Measurements from ENCODE around the gene SLCO1C1.
"Not testable (repeated sequence)": the region's sequence is repeated elsewhere in the genome, so short reads cannot be mapped to it uniquely, and the experiment has no call there.

SLCO1C1 gene

GRCh38 chr12:20695232-20695631, at the start of gene SLCO1C1:
SLCO1C1 (plus strand) TSS chr12:20695332; CDS start chr12:20699577, 4,245 bp downstream.
- no peak within 1 kb of the TSS for H3K4me3 ChIP-seq (ENCODE audit: low read depth, low read length)
- no peak for DNase-seq (ENCODE audit: low read depth)

GRCh38 chr12:20646239-20646827, 48.8 kb upstream of the SLCO1C1 start:
- DNase-seq (ENCODE audit: low read depth) = no peak
- no peak overlapping the region for H3K4me3 ChIP-seq (ENCODE audit: low read depth, low read length)

GRCh38 chr12:20653871-20654270, 41.3 kb upstream of the SLCO1C1 start:
- H3K4me3 ChIP-seq (ENCODE audit: low read depth, low read length) = no peak overlapping the region
- DNase-seq (ENCODE audit: low read depth) = no peak

DNA sequence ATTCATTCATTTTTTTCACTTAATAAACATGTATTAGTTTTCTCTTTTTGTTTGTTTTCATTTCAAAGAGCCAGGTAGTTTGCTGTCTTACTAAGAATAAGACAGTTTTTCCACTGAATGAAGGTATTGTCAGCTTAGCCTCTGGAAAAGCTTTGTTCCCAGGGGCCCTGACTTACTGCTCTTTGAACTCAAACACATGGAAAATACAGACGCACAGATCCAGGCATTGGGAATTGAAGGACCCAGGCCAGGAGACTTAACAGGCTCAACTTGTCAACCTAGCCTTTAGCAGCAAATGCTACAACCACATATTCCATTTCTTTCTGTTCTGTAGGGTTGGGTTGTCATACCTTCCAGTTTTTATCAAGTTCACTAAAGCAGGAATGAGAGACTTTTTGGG, 38.5 kb upstream of the SLCO1C1 start:
- H3K4me3 ChIP-seq (ENCODE audit: low read depth, low read length) = no peak overlapping the region
- no peak for DNase-seq (ENCODE audit: low read depth)

- DNase-seq (ENCODE audit: low read depth) = no peak
- no peak overlapping the region for H3K4me3 ChIP-seq (ENCODE audit: low read depth, low read length)
Measured at GRCh38 chr12:20657496-20657895, 37.6 kb upstream of the SLCO1C1 start.

DNA sequence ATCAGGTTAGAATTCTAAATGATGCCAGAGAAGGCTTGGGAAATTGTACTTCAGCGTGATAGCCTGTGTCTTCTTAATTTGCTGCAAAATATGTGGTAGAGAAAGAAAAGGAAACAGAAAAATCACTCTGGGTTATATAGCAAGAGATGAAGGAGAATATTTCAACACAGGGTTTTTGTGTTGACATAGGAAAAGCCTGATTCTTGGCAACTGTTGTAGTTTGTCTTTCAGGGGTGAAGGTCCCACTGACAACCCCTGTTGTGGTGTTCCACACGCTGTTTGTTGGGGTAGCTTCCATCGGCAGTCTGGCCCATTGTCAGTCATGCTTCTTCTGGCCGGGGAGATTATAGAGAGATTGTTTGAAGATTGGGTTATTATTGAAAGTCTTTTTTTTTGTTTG, 13.8 kb upstream of the SLCO1C1 start:
- H3K4me3 ChIP-seq (ENCODE audit: low read depth, low read length) = no peak overlapping the region
- DNase-seq (ENCODE audit: low read depth) = no peak

GRCh38 chr12:20696181-20696905, 1.2 kb downstream of the SLCO1C1 start:
- H3K4me3 ChIP-seq (ENCODE audit: low read depth, low read length) = no peak overlapping the region
- DNase-seq (ENCODE audit: low read depth) = no peak

DNA sequence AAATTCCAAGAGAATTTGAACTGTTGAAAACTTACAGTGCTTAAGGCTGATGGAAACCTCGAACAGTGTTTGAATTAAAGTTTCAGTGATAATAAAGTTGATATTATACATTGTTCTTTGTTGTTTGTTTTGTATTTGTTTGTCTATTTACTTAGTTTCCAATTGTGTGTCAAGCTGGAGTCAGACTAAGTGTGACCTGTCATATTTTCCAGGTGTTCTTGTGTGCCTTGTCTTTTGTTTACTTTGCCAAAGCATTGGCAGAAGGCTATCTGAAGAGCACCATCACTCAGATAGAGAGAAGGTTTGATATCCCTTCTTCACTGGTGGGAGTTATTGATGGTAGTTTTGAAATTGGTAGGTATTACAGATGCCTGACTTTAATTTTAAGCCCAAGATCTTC, 6.0 kb downstream of the SLCO1C1 start:
- H3K4me3 ChIP-seq (ENCODE audit: low read depth, low read length) = no peak overlapping the region
- DNase-seq (ENCODE audit: low read depth) = no peak

DNA sequence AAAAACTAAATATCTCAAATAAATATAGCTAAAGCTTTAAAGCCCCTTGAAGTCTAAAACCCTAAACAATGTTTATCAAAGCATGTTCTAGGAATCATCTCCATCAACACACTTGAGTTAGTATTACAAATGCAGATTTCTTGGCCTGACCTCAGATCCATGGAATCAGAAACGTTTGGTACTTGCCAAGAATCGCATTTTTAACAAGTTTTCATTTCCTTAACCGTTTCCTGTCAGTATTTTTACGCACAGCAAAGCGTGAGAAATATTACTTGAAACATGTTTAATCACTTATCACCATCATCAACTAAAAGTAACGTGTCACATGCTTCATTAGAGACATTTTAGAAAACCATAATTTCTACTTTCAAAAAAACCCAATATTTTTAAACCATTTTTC, 9.7 kb downstream of the SLCO1C1 start:
- no peak for DNase-seq (ENCODE audit: low read depth)

GRCh38 chr12:20711846-20712245, 16.7 kb downstream of the SLCO1C1 start:
- H3K4me3 ChIP-seq (ENCODE audit: low read depth, low read length) = no peak overlapping the region
- no peak for DNase-seq (ENCODE audit: low read depth)

More for the DNA sequence above, 9.7 kb downstream of the SLCO1C1 start:
- no peak overlapping the region for H3K4me3 ChIP-seq (ENCODE audit: low read depth, low read length)

GRCh38 chr12:20716037-20716436, 20.9 kb downstream of the SLCO1C1 start:
- no peak overlapping the region for H3K4me3 ChIP-seq (ENCODE audit: low read depth, low read length)
- DNase-seq (ENCODE audit: low read depth) = no peak

GRCh38 chr12:20716985-20717384, 21.9 kb downstream of the SLCO1C1 start:
- DNase-seq (ENCODE audit: low read depth) = no peak
- H3K4me3 ChIP-seq (ENCODE audit: low read depth, low read length) = no peak overlapping the region

GRCh38 chr12:20718294-20718693, 23.2 kb downstream of the SLCO1C1 start:
- DNase-seq (ENCODE audit: low read depth) = no peak
- H3K4me3 ChIP-seq (ENCODE audit: low read depth, low read length) = no peak overlapping the region

GRCh38 chr12:20722142-20722541, 27.0 kb downstream of the SLCO1C1 start:
- no peak overlapping the region for H3K4me3 ChIP-seq (ENCODE audit: low read depth, low read length)
- DNase-seq (ENCODE audit: low read depth) = no peak

- H3K4me3 ChIP-seq (ENCODE audit: low read depth, low read length) = no peak overlapping the region
- no peak for DNase-seq (ENCODE audit: low read depth)
Measured at GRCh38 chr12:20731274-20731673, 36.1 kb downstream of the SLCO1C1 start.

- no peak overlapping the region for H3K4me3 ChIP-seq (ENCODE audit: low read depth, low read length)
- DNase-seq (ENCODE audit: low read depth) = no peak
Measured at GRCh38 chr12:20740972-20741371, 45.8 kb downstream of the SLCO1C1 start.

- no peak for DNase-seq (ENCODE audit: low read depth)
- H3K4me3 ChIP-seq (ENCODE audit: low read depth, low read length) = no peak overlapping the region
Measured at GRCh38 chr12:20748198-20748597, 53.1 kb downstream of the SLCO1C1 start.

GRCh38 chr12:20751046-20751445, 55.9 kb downstream of the SLCO1C1 start:
- H3K4me3 ChIP-seq (ENCODE audit: low read depth, low read length) = no peak overlapping the region
- no peak for DNase-seq (ENCODE audit: low read depth)

GRCh38 chr12:20777420-20777819, 82.3 kb downstream of the SLCO1C1 start:
- DNase-seq (ENCODE audit: low read depth) = no peak
- H3K4me3 ChIP-seq (ENCODE audit: low read depth, low read length) = no peak overlapping the region

DNA sequence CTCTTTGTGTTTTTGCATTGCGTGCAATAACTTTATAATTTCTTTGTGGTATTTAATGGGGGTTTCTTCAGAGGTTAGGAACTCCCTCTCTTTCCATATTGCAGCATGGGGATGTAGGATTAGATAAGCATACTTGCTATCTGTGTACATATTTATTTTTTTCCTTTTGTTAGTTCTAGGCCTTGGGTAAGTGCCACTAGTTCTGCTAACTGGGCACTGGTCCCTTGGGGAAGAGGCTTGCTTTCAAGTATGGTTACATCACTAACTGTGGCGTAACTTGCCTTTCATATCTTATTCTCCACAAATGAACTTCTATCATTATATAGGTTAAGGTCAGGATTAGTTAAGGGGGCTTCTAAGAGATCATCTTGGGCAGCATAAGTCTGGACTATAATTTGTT, 83.8 kb downstream of the SLCO1C1 start:
- H3K4me3 ChIP-seq (ENCODE audit: low read depth, low read length) = no peak overlapping the region
- no peak for DNase-seq (ENCODE audit: low read depth)

DNA sequence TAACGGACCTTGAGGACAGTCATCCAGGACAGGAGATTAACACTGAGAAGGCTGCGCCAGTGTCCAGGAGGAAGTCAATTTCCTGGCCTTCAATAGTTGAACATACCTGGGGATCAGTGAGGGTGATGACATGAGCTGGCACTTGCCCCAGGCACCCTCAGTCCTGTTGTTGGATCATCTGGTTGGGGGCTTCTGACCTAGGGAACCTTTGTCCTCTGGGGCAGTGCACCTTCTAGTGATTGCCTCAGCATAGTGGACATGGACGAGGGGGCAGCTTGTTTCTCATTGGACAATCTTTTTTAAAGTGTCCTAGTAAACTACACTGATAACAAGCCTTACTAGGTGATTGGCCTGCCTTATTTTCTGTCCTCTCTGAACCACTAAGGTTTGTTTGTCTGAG, 84.8 kb downstream of the SLCO1C1 start:
- not testable (repeated sequence) for DNase-seq (ENCODE audit: low read depth); H3K4me3 ChIP-seq (ENCODE audit: low read depth, low read length)
